ENCODE results near the gene GRAMD2A.

Gene GRAMD2A

DNA sequence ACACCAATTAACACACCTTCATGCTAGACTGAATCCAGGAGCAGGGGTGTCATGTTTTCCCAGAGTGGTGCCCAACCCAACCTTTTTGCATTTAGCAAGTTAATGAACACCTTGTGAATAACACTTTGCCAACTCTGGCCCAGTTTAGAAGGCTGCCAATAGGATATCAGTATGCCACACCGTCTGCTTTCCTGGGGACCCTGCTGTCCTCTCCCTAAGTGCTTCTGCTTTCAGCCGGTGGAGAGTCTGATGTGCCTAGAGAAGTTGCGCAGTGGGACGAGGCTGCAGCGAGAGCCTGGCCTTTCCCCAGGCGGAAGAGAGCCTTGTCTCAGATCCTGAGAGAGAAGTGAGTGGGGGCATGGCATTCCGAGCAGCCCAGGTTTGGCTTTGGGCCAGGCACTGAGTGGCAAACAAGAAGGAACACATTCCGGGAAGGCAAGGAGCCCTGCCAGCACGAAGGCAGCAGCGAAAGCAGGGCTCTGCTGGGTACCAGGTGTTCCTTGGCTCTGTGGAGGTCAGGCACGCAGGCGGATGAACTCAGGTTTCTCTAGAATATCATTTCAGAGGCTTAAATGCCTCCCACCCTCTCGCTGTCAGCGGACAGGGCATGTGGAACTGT is 42.5 kb downstream of the GRAMD2A start:
- Histone ChIP-seq H3K4me3 (ENCODE audit: low read depth, low read length, poor library complexity, severe bottlenecking) (peak overlapping the region; percentile 50), H3K9me3 (ENCODE audit: low read length) (no peaks in the 10 kb centered on the region), H4K20me1 (ENCODE audit: insufficient read depth, low read length) (no peaks in the 10 kb centered on the region), H3K27me3 (ENCODE audit: insufficient read depth, low read length) (no peaks in the 10 kb centered on the region), H3K27ac (ENCODE audit: low read depth, low read length, poor library complexity, severe bottlenecking) (no peak overlapping the region), H3K9me2 (ENCODE audit: low read depth, low read length) (no peaks in the 10 kb centered on the region), H3K4me1 (ENCODE audit: insufficient read depth, low read length, severe bottlenecking) (peaks cover 10% of the 10 kb centered on the region), H3F3A (ENCODE audit: insufficient read depth, low read length) (no peaks in the 10 kb centered on the region), H3K9ac (ENCODE audit: low read length) (peak overlapping the region; percentile 43; the same call in 1 of the 2 replicates), H3K4me2 (ENCODE audit: low read length) (peak overlapping the region; percentile 56), H2AFZ (ENCODE audit: low read length) (peak overlapping the region; percentile 29; the same call in 1 of the 2 replicates), H3K36me3 (ENCODE audit: insufficient read depth, low read length) (no peaks in the 10 kb centered on the region), H3K79me2 (ENCODE audit: insufficient read depth, low read length) (no peaks in the 10 kb centered on the region)
- TF ChIP-seq EZH2 (IDR thresholded peaks at IDR 0.05; ENCODE audit: borderline replicate concordance, low read length) = no peak
- TF ChIP-seq, protein P1, sequence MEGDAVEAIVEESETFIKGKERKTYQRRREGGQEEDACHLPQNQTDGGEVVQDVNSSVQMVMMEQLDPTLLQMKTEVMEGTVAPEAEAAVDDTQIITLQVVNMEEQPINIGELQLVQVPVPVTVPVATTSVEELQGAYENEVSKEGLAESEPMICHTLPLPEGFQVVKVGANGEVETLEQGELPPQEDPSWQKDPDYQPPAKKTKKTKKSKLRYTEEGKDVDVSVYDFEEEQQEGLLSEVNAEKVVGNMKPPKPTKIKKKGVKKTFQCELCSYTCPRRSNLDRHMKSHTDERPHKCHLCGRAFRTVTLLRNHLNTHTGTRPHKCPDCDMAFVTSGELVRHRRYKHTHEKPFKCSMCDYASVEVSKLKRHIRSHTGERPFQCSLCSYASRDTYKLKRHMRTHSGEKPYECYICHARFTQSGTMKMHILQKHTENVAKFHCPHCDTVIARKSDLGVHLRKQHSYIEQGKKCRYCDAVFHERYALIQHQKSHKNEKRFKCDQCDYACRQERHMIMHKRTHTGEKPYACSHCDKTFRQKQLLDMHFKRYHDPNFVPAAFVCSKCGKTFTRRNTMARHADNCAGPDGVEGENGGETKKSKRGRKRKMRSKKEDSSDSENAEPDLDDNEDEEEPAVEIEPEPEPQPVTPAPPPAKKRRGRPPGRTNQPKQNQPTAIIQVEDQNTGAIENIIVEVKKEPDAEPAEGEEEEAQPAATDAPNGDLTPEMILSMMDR (IDR thresholded peaks at IDR 0.05; ENCODE audit: low read length) = no peak

- Histone ChIP-seq H3K4me3 (ENCODE audit: low read depth, low read length, poor library complexity, severe bottlenecking) (no peak overlapping the region), H3K4me2 (ENCODE audit: low read length) (no peak overlapping the region), H3K27ac (ENCODE audit: low read depth, low read length, poor library complexity, severe bottlenecking) (no peak overlapping the region), H3F3A (ENCODE audit: insufficient read depth, low read length) (no peaks in the 10 kb centered on the region), H2AFZ (ENCODE audit: low read length) (no peak overlapping the region), H3K9ac (ENCODE audit: low read length) (no peak overlapping the region), H3K9me2 (ENCODE audit: low read depth, low read length) (no peaks in the 10 kb centered on the region), H3K9me3 (ENCODE audit: low read length) (no peaks in the 10 kb centered on the region), H3K27me3 (ENCODE audit: insufficient read depth, low read length) (no peaks in the 10 kb centered on the region), H3K4me1 (ENCODE audit: insufficient read depth, low read length, severe bottlenecking) (peaks cover 10% of the 10 kb centered on the region), H3K79me2 (ENCODE audit: insufficient read depth, low read length) (no peaks in the 10 kb centered on the region), H4K20me1 (ENCODE audit: insufficient read depth, low read length) (no peaks in the 10 kb centered on the region), H3K36me3 (ENCODE audit: insufficient read depth, low read length) (no peaks in the 10 kb centered on the region)
- TF ChIP-seq EZH2 (IDR thresholded peaks at IDR 0.05; ENCODE audit: borderline replicate concordance, low read length) = no peak
- TF ChIP-seq, protein P1 (IDR thresholded peaks at IDR 0.05; ENCODE audit: low read length) = no peak
Measured at GRCh38 chr15:72154316-72154715, 43.3 kb downstream of the GRAMD2A start.

- Histone ChIP-seq H3K36me3 (ENCODE audit: insufficient read depth, low read length) (no peaks in the 10 kb centered on the region), H3K27ac (ENCODE audit: low read depth, low read length, poor library complexity, severe bottlenecking) (no peak overlapping the region), H3K9me2 (ENCODE audit: low read depth, low read length) (no peaks in the 10 kb centered on the region), H3K4me1 (ENCODE audit: insufficient read depth, low read length, severe bottlenecking) (peaks cover 10% of the 10 kb centered on the region), H3K9ac (ENCODE audit: low read length) (no peak overlapping the region), H4K20me1 (ENCODE audit: insufficient read depth, low read length) (no peaks in the 10 kb centered on the region), H3K79me2 (ENCODE audit: insufficient read depth, low read length) (no peaks in the 10 kb centered on the region), H3F3A (ENCODE audit: insufficient read depth, low read length) (no peaks in the 10 kb centered on the region), H3K4me3 (ENCODE audit: low read depth, low read length, poor library complexity, severe bottlenecking) (no peak overlapping the region), H3K4me2 (ENCODE audit: low read length) (no peak overlapping the region), H2AFZ (ENCODE audit: low read length) (no peak overlapping the region), H3K27me3 (ENCODE audit: insufficient read depth, low read length) (no peaks in the 10 kb centered on the region), H3K9me3 (ENCODE audit: low read length) (no peaks in the 10 kb centered on the region)
- TF ChIP-seq, protein P1 (IDR thresholded peaks at IDR 0.05; ENCODE audit: low read length) = no peak
- TF ChIP-seq EZH2 (IDR thresholded peaks at IDR 0.05; ENCODE audit: borderline replicate concordance, low read length) = no peak
Measured at GRCh38 chr15:72153269-72154000, 44.2 kb downstream of the GRAMD2A start.
